Stimulated activated CD4-positive, alpha-beta T cell treated with anti-CD3 and anti-CD28 coated beads, TNF-alpha, amount 100 ng/mL, for 4 hours (primary cell): Measurements from ENCODE around the gene CCDC7.
"Not testable (repeated sequence)": the region's sequence is repeated elsewhere in the genome, so short reads cannot be mapped to it uniquely, and the experiment has no call there.

Experiments used
- DNase-seq, 3 experiments: peaks; one replicate each; pipeline ENCODE4 v3.0.0-alpha.2; 2020; ENCODE audit warnings: low read depth in 3 of 3

CCDC7 gene

GRCh38 chr10:32454148-32454547 is 8.2 kb downstream of the CCDC7 start:
- DNase-seq, result no peak

GRCh38 chr10:32459051-32459698 is 13.2 kb downstream of the CCDC7 start:
- DNase-seq, result peak in 1 of 3 experiments; percentile 20

GRCh38 chr10:32461203-32461602 is 15.3 kb downstream of the CCDC7 start:
- DNase-seq, result no peak

GRCh38 chr10:32471232-32471631 is 25.3 kb downstream of the CCDC7 start:
- DNase-seq, result no peak

DNA sequence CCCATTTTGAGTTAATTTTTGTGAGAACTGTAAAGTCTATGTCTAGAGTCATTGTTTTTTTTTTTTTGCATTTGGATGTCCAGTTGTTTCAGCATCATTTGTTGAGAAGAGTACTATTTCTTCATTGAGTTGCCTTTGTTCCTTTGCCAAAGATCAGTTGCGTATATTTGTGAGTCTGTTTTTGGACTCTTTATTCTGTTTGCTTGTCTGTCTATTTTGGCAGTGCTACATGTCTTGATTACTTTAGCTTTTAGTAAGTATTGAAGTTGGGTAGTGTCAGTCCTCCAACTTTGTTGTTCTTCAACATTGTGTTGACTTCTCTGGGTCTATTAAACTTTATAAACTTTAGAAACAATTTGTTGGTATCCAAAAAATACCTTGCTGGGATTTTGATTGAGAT is 31.6 kb downstream of the CCDC7 start:
- no peak for DNase-seq

DNA sequence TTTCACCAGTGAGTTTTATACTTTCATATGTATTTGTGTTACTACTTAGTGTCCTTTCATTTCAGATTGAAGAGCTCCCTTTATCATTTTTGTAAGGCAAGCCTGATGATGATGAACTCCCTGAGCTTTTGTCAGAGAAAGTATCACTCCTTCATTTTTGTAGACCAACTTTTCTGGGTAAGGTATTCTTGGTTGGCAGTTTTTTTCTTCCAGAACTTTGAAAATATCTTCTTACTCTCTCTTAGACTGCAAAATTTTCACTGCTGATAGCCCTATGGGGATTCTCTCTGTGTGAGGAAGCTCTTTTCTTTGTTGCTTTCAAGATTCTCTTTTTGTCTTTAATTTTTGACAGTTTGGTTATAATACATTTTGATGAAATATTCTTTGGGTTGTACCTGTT is 35.7 kb downstream of the CCDC7 start:
- DNase-seq, result no peak

DNA sequence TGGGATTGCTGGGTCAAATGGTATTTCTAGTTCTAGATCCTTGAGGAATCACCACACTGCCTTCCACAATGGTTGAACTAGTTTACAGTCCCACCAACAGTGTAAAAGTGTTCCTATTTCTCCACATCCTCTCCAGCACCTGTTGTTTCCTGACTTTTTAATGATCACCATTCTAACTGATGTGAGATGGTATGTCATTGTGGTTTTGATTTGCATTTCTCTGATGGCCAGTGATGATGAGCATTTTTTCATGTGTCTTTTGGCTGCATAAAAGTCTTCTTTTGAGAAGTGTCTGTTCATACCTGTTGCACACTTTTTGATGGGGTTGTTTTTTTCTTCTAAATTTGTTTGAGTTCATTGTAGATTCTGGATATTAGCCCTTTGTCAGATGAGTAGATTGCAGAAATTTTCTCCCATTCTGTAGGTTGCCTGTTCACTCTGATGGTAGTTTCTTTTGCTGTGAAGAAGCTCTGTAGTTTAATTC is 37.1 kb downstream of the CCDC7 start:
- DNase-seq, result not testable (repeated sequence)

DNA sequence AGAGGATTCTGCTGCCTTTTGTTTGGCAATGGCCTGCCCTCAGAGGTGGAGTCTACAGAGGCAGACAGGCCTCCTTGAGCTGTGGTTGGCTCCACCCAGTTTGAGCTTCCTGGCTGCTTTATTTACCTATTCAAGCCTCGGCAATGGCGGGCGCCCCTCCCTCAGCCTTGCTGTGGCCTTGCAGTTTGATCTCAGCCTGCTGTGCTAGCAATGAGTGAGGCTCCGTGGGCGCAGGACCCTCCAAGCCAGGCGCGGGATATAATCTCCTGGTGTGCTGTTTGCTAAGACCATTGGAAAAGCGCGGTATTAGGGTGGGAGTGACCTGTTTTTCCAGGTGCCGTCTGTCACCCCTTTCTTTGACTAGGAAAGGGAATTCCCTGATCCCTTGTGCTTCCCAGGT is 42.1 kb downstream of the CCDC7 start:
- not testable (repeated sequence) for DNase-seq

GRCh38 chr10:32489158-32489557 is 43.2 kb downstream of the CCDC7 start:
- DNase-seq, result no peak

DNA sequence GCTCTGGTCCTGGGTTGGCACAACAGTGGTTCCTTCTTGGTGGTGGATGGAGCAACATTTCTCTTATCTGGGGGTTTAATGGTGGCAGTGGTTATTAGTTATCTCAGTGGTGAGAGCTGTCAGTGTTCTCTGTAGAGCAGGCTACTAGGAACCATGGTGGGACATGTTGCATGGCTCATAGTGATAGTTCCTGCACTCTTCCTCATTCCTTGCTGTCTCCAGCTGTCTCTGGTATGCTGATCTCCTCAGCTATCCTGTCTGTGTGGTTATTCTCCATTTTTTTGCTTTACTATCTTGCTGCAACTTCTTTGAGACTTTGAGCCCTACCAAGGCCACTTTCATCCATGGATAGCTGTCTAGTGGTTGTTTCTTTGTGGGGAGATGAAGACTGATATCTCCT is 44.0 kb downstream of the CCDC7 start:
- DNase-seq, result no peak

- DNase-seq, result not testable (repeated sequence)
Measured at GRCh38 chr10:32494562-32494961, 48.6 kb downstream of the CCDC7 start.

DNA sequence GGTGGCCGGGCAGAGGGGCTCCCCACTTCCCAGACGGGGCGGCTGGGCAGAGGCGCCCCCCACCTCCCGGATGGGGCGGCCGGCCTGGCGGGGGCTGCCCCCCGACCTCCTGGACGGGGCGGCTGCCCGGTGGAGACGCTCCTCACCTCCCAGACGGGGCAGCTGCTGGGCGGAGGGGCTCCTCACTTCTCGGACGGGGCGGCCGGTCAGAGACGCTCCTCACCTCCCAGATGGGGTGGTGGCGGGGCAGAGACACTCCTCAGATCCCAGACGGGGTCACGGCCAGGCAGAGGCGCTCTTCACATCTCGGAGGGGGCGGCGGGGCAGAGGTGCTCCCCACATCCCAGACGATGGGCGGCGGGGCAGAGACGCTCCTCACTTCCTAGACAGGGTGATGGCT is 54.2 kb downstream of the CCDC7 start:
- not testable (repeated sequence) for DNase-seq

GRCh38 chr10:32501906-32502305 is 56.0 kb downstream of the CCDC7 start:
- no peak for DNase-seq

GRCh38 chr10:32505762-32506420 is 60.0 kb downstream of the CCDC7 start:
- DNase-seq, result not testable (repeated sequence)

DNA sequence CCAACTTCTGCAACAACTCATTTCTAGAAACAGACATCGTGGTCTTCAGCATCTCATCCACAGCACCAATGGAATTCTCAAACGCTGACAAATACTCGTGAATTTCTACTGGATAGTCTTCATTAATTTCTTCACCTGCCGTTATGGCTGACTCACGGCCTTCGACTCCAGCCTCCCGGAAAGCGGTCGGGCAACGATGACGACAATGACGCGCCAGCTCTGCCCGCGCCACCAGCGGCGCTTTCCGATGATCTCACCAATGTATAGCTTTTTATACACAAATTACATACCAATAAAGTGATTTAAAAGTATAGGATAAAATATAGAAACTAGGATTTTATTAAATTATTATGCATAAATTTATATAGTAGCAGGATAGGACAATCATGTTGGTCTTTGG is 65.7 kb downstream of the CCDC7 start:
- no peak for DNase-seq

DNA sequence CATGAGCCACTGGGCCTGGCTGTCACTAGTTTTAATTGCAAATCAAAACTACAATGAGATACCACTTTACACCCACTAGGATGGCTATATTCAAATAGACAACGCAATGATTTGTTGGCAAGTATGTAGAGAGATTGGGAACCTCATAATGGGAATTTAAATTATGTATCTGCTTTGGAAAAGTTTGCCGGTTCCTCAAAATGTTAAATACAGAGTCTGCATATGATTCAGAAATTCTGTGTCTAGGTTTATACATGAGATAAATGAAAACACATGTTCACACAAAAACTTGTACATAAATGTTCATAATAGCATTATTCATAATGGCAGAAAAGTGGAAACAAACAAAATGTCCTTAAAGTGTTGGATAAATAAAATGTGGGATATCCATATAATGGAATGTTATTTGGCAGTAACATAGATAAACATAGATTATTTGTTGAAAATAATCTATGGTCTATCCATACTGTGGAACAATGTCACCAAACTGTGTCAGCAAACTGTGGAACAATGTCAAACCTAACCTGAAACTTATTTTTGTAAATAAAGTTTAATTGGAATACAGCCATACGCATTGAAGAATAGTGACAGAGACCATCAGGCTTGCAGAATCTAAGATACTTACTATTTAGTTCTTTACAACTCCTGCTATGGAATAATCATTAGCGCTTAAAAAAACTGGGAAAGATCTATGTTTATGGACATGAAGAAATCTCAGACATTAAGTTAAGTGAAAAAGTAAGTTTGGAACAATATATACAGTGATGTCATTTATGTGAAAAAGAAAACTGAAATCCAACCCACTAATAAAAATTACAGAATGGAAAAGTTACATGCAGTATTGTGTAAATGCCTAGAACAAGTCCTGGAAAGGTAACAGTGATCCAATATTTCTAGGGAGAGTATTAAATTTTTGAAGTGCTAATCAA is 70.9 kb downstream of the CCDC7 start:
- DNase-seq, result no peak

GRCh38 chr10:32530231-32530630 is 84.3 kb downstream of the CCDC7 start:
- no peak for DNase-seq

GRCh38 chr10:32538256-32538655 is 92.3 kb downstream of the CCDC7 start:
- DNase-seq, result no peak

DNA sequence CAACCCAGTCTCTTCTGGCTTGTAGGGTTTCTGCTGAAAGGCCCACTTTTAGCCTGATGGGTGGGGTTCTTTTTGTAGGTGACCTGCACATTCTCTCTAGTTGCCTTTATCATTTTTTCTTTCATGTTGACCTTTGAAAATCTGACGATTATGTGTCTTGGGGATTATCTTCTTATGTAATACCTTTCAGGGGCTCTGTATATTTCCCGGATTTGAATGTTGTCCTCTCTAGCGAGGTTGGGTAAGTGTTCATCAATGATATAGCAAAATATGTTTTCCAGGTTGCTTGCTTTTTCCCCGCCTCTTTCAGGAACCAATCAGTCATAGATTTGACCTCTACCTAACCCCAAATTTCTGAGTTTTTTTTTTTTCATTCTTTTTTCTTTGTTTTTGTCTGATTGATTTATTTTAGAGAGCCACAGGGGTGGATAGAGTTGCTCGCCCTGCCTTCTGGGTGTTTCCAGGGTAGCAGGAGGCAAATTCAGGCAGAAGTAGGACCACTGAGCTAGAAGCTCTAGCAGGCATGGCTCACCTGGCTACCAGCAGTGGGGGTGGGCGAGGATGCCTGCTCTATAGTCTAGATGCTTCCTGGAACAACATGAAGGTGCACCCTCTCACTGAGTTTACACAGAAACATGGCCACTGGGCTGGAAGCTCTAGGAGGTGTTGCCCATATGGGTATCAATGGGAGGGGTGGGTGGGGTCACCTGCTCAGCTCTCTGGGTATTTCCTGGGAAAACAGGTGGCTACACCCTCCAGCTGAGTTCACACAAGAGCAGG is 94.9 kb downstream of the CCDC7 start:
- no peak for DNase-seq

DNA sequence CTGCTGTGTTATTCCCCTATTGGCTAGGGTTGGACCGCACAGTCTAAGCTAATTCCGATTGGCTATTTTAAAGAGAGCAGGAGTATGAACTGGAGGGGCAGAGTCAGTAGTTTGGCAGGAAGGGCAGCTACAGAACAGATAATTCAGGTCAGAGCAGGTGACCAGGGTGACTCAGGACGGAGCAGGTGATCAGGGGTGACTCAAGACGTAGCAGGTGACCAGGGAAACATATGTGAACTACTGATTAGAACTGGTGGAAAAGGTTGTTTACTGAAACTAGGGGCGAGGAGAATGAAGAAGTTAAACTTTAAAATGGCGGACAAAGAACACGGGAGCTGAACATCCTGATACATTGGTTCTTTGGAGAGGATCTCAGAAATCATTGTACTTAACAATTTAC is 102.3 kb downstream of the CCDC7 start:
- DNase-seq, result no peak

GRCh38 chr10:32556783-32557395 is 110.9 kb downstream of the CCDC7 start:
- DNase-seq, result no peak
